Endodermal cell (in vitro differentiated cells): ENCODE data around the gene FEM1B. TPM values are rescaled to one million over a fixed set of nuclear protein-coding genes. Genes with fewer than 3 reads are reported as not detected.

Experiments used
- DNase-seq: peaks from one replicate; pipeline ENCODE4 v3.0.0-alpha.2; 2017
- H3K27ac ChIP-seq: 2 replicates; pipeline ENCODE4 v1.5.1; 2013; ENCODE audit warnings: mild to moderate bottlenecking, low read depth, low read length, moderate library complexity
- H3K27me3 ChIP-seq: 2 replicates; pipeline ENCODE4 v1.6.1; 2013; ENCODE audit warnings: mild to moderate bottlenecking, low read length, moderate library complexity; ENCODE audit not compliant: insufficient read depth, control insufficient read depth, poor library complexity, severe bottlenecking
- H3K36me3 ChIP-seq: 2 replicates; pipeline ENCODE4 v1.7.0; 2013; ENCODE audit warnings: mild to moderate bottlenecking, low read length, moderate library complexity; ENCODE audit not compliant: control insufficient read depth, insufficient read depth
- H3K4me1 ChIP-seq: one replicate; pipeline ENCODE4 v1.7.0; 2013; ENCODE audit warnings: low read length; ENCODE audit not compliant: control insufficient read depth, insufficient read depth
- H3K4me3 ChIP-seq: 2 replicates; pipeline ENCODE4 v1.5.1; 2013; ENCODE audit warnings: mild to moderate bottlenecking, low read length, moderate library complexity
- H3K9ac ChIP-seq: 2 replicates; pipeline ENCODE4 v1.6.1; 2013; ENCODE audit warnings: mild to moderate bottlenecking, low read length, moderate library complexity; ENCODE audit not compliant: poor library complexity, severe bottlenecking; ENCODE audit errors: extremely low read depth
- H3K9me3 ChIP-seq: 2 replicates; pipeline ENCODE4 v1.6.1; 2013; ENCODE audit warnings: mild to moderate bottlenecking, low read length, moderate library complexity; ENCODE audit not compliant: control insufficient read depth
- H3K27ac Mint-ChIP-seq: 2 replicates; pipeline ENCODE4 v1.8.0; 2020; ENCODE audit warnings: mixed read lengths
- H3K27me3 Mint-ChIP-seq: 2 replicates; pipeline ENCODE4 v1.8.0; 2021; ENCODE audit warnings: mild to moderate bottlenecking, mixed read lengths; ENCODE audit not compliant: insufficient read depth
- H3K36me3 Mint-ChIP-seq: 2 replicates; pipeline ENCODE4 v1.8.0; 2020; ENCODE audit warnings: low read depth, mixed read lengths
- H3K4me1 Mint-ChIP-seq: 2 replicates; pipeline ENCODE4 v1.8.0; 2020; ENCODE audit warnings: mixed read lengths
- H3K4me3 Mint-ChIP-seq: 2 replicates; pipeline ENCODE4 v1.8.0; 2020; ENCODE audit warnings: mild to moderate bottlenecking, moderate library complexity, mixed read lengths
- H3K9me3 Mint-ChIP-seq: 2 replicates; pipeline ENCODE4 v1.8.0; 2020; ENCODE audit warnings: mild to moderate bottlenecking, mixed read lengths
- CTCF ChIP-seq: fragments of 200-600 bp; sonication (generic); conservative IDR thresholded peaks from 2 replicates; pipeline ENCODE4 v1.5.0; 2021; ENCODE audit warnings: antibody characterized with exemption, mild to moderate bottlenecking
- WGBS, 2 experiments: methylation state at CpG; one replicate each; pipeline versions ENCODE4 v1.1.5 to v1.1.7; 2013; ENCODE audit warnings: missing lambda C conversion rate in 2 of 2, mixed read lengths in 1 of 2; ENCODE audit not compliant: insufficient coverage in 1 of 2, insufficient read length in 1 of 2; 5-methylcytosine and 5-hydroxymethylcytosine counted together
- total RNA-seq, 2 donors: library from RNA; stranded (reverse); fragmentation: NEBNext Ultra II Directional in 1 of 2; extraction: Animal tissue kit (Norgen Biotek cat#: 25700) in 1 of 2; gene quantifications; 2 replicates in 1 of 2; 3 replicates in 1 of 2; pipeline ENCODE4 v1.2.1, GENCODE V29; 2021

FEM1B gene
- total RNA-seq, 2 donors from 2014 or later = 65.4 to 67.9 TPM

DNA sequence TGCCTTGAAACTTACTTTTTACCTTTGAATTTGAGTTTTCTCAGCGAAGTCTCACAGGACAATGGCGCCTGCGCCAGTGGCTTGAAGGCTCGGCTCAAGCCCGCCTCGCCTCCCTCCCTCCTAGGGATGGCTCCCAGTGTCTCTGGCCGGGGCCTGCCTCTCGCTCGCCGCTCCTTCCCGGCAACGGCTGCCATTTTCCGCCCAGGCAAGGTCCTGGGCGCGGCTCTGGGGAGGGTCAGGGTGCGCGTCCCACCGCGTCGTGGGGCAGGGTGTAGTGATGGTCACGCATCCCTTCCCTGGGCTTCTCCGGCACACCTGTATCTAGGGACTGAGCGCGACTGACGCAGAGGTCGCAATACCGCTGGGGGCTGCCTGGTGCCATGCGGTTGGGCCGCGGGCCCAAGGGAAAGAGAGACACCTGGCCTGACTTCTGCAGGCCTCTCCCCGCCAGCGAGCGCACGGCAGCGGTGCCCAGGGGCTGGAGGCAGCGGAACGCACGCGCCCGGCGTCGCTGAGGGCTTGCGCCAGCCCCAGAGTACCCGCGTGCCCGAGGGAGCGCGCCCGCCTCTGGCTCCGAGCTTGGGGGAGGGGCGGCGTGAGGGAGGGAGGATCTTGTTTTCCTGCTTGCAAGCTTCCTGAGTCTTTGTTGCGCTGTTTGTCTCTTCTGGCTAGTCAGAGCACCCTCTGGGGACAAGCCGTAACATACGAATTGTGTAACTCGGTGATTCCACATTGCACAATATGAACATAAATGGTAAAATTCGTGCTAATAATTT lies 20.7 kb upstream of the FEM1B start:
- no peak overlapping the region for H3K27ac ChIP-seq
- H3K27ac Mint-ChIP-seq = peak overlapping the region; percentile 93

DNA sequence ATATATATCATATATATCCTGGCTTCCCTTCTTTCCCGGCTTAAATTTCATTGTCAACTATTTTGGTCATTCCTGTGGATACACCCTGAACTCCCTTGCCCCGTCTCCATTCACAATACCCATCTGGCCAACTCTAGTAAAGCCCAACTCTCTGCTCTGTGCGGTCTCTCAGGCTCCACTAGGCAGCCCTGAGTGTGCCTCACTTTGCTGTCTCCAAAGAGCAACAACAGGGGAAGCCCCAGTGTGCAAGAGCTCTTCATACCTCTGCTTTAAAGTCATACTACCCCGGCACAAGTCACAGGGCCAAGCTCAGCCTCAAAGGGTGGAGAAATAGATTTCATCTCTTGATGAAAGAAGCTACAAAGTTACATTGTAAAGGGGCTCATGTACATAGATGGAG lies 18.9 kb upstream of the FEM1B start:
- Histone ChIP-seq H3K4me1 (no peaks in the 10 kb centered on the region), H3K9me3 (no peaks in the 10 kb centered on the region), H3K27me3 (no peaks in the 10 kb centered on the region), H3K27ac (no peak overlapping the region), H3K4me3 (no peak overlapping the region), H3K36me3 (no peaks in the 10 kb centered on the region), H3K9ac (no peak overlapping the region)
- Mint-ChIP-seq H3K4me1 (peaks cover 9% of the 10 kb centered on the region), H3K9me3 (no peaks in the 10 kb centered on the region), H3K4me3 (no peak overlapping the region), H3K27ac (no peak overlapping the region), H3K36me3 (no peaks in the 10 kb centered on the region), H3K27me3 (no peaks in the 10 kb centered on the region)
- 99 to 100% methylated on average over 1 to 4 of the region's 4 CpGs for WGBS, 2 experiments
- TF ChIP-seq CTCF = no peak
- no peak for DNase-seq

More for the DNA sequence above, 20.7 kb upstream of the FEM1B start:
- peak overlapping the region; percentile 65 for H3K4me3 Mint-ChIP-seq
- TF ChIP-seq CTCF = peak; percentile 20
- H3K4me3 ChIP-seq = peak overlapping the region; percentile 74
- no peaks in the 10 kb centered on the region for H3K27me3 Mint-ChIP-seq
- H3K27me3 ChIP-seq = no peaks in the 10 kb centered on the region
- H3K9me3 ChIP-seq = no peaks in the 10 kb centered on the region
- no peaks in the 10 kb centered on the region for H3K9me3 Mint-ChIP-seq
- DNase-seq = peak; percentile 98
- 13 to 26% methylated on average over 29 to 56 of the region's 57 CpGs for WGBS, 2 experiments
- H3K36me3 Mint-ChIP-seq = no peaks in the 10 kb centered on the region
- H3K4me1 Mint-ChIP-seq = peaks cover 4% of the 10 kb centered on the region
- no peaks in the 10 kb centered on the region for H3K36me3 ChIP-seq
- H3K9ac ChIP-seq = peak overlapping the region; percentile 47
- no peaks in the 10 kb centered on the region for H3K4me1 ChIP-seq

GRCh38 chr15:68259883-68260282 lies 17.7 kb upstream of the FEM1B start:
- no peak for DNase-seq
- H3K4me3 Mint-ChIP-seq = no peak overlapping the region
- Histone ChIP-seq H3K9me3 (no peaks in the 10 kb centered on the region), H3K4me3 (no peak overlapping the region), H3K27ac (no peak overlapping the region), H3K27me3 (no peaks in the 10 kb centered on the region), H3K4me1 (no peaks in the 10 kb centered on the region), H3K9ac (no peak overlapping the region), H3K36me3 (no peaks in the 10 kb centered on the region)
- no peaks in the 10 kb centered on the region for H3K9me3 Mint-ChIP-seq
- WGBS, 2 experiments = 94 to 95% methylated on average over 2 of the region's 2 CpGs
- H3K27me3 Mint-ChIP-seq = no peaks in the 10 kb centered on the region
- peaks cover 19% of the 10 kb centered on the region for H3K4me1 Mint-ChIP-seq
- H3K36me3 Mint-ChIP-seq = no peaks in the 10 kb centered on the region
- no peak overlapping the region for H3K27ac Mint-ChIP-seq
- TF ChIP-seq CTCF = no peak
